H9 (cell line): ENCODE results near the gene AJAP1. TPM values are rescaled to one million over a fixed set of nuclear protein-coding genes. Genes with fewer than 3 reads are reported as not detected.

Experiments
- DNase-seq: peaks from one replicate; pipeline ENCODE4 v3.0.0-alpha.2; 2017
- H2AFZ ChIP-seq: one replicate; pipeline ENCODE4 v1.6.1; 2013; ENCODE audit warnings: mild to moderate bottlenecking, low read length, control low read depth, moderate library complexity
- H2AK5ac ChIP-seq: 2 replicates; pipeline ENCODE4 v1.6.1; 2013; ENCODE audit warnings: low read length, control low read depth, mixed read lengths; ENCODE audit not compliant: insufficient read length
- H2BK120ac ChIP-seq: one replicate; pipeline ENCODE4 v1.6.1; 2013; ENCODE audit warnings: low read depth, mild to moderate bottlenecking, low read length, control low read depth, inconsistent platforms; ENCODE audit not compliant: poor library complexity, severe bottlenecking
- H2BK12ac ChIP-seq: 2 replicates; pipeline ENCODE4 v1.6.1; 2013; ENCODE audit warnings: low read length, control low read depth, mixed read lengths, low read depth; ENCODE audit not compliant: insufficient read length
- H2BK15ac ChIP-seq: 2 replicates; pipeline ENCODE4 v1.6.1; 2013; ENCODE audit warnings: low read depth, low read length, control low read depth
- H2BK20ac ChIP-seq: one replicate; pipeline ENCODE4 v1.6.1; 2013; ENCODE audit warnings: low read depth, mild to moderate bottlenecking, low read length, control low read depth, inconsistent platforms; ENCODE audit not compliant: poor library complexity, severe bottlenecking
- H2BK5ac ChIP-seq: 2 replicates; pipeline ENCODE4 v1.6.1; 2013; ENCODE audit warnings: low read length, control low read depth, mixed read lengths; ENCODE audit not compliant: insufficient read length
- H3K14ac ChIP-seq: 2 replicates; pipeline ENCODE4 v1.6.1; 2013; ENCODE audit warnings: low read length, control low read depth; ENCODE audit not compliant: insufficient read depth
- H3K18ac ChIP-seq: 2 replicates; pipeline ENCODE4 v1.6.1; 2013; ENCODE audit warnings: low read depth, mild to moderate bottlenecking, mixed read lengths, low read length, control low read depth; ENCODE audit not compliant: insufficient read length
- H3K23ac ChIP-seq: 2 replicates; pipeline ENCODE4 v1.6.1; 2013; ENCODE audit warnings: low read length, control low read depth, mixed read lengths, low read depth; ENCODE audit not compliant: insufficient read length
- H3K23me2 ChIP-seq: 2 replicates; pipeline ENCODE4 v1.6.1; 2013; ENCODE audit warnings: low read depth, mild to moderate bottlenecking, mixed read lengths, low read length, control low read depth; ENCODE audit not compliant: insufficient read length, poor library complexity, severe bottlenecking
- H3K27ac ChIP-seq: 2 replicates; pipeline ENCODE4 v1.5.1; 2013; ENCODE audit warnings: low read length, control low read depth, mixed read lengths, low read depth; ENCODE audit not compliant: insufficient read length
- H3K27me3 ChIP-seq: 2 replicates; pipeline ENCODE4 v1.6.1; 2013; ENCODE audit warnings: low read length, control low read depth, inconsistent platforms; ENCODE audit not compliant: insufficient read depth
- H3K4ac ChIP-seq: 2 replicates; pipeline ENCODE4 v1.6.1; 2013; ENCODE audit warnings: low read depth, mild to moderate bottlenecking, control low read depth, inconsistent platforms, low read length, moderate library complexity
- H3K4me1 ChIP-seq: 2 replicates; pipeline ENCODE4 v1.6.1; 2013; ENCODE audit warnings: low read length, control low read depth, inconsistent platforms; ENCODE audit not compliant: insufficient read depth
- H3K4me2 ChIP-seq: 2 replicates; pipeline ENCODE4 v1.6.1; 2013; ENCODE audit warnings: low read length, control low read depth, mixed read lengths; ENCODE audit not compliant: insufficient read length, insufficient read depth
- H3K56ac ChIP-seq: 2 replicates; pipeline ENCODE4 v1.6.1; 2013; ENCODE audit warnings: low read depth, mild to moderate bottlenecking, mixed read lengths, low read length, control low read depth; ENCODE audit not compliant: insufficient read length
- H3K79me1 ChIP-seq: 2 replicates; pipeline ENCODE4 v1.6.1; 2013; ENCODE audit warnings: low read depth, mild to moderate bottlenecking, moderate library complexity, low read length, control low read depth, inconsistent platforms; ENCODE audit not compliant: insufficient read depth, poor library complexity, severe bottlenecking
- H3K79me2 ChIP-seq: 2 replicates; pipeline ENCODE4 v1.6.1; 2013; ENCODE audit warnings: low read length, control low read depth, inconsistent platforms; ENCODE audit not compliant: insufficient read depth
- H3K9ac ChIP-seq: 2 replicates; pipeline ENCODE4 v1.6.1; 2013; ENCODE audit warnings: low read length, control low read depth, mixed read lengths; ENCODE audit not compliant: insufficient read length; ENCODE audit errors: extremely low read depth
- H3K9me3 ChIP-seq: one replicate; pipeline ENCODE4 v1.6.1; 2013; ENCODE audit warnings: low read depth, low read length, inconsistent platforms; ENCODE audit not compliant: control insufficient read depth
- H3T11ph ChIP-seq: one replicate; pipeline ENCODE4 v1.6.1; 2013; ENCODE audit warnings: mild to moderate bottlenecking, low read length, control low read depth, inconsistent platforms
- H4K20me1 ChIP-seq: one replicate; pipeline ENCODE4 v1.6.1; 2013; ENCODE audit not compliant: control insufficient read depth, insufficient read length, insufficient read depth
- H4K5ac ChIP-seq: 2 replicates; pipeline ENCODE4 v1.6.1; 2013; ENCODE audit warnings: low read depth, mild to moderate bottlenecking, mixed read lengths, low read length, control low read depth; ENCODE audit not compliant: insufficient read length
- H4K8ac ChIP-seq: replicated peaks from 2 replicates; pipeline ENCODE4 v1.6.1; 2013; ENCODE audit warnings: low read length, control low read depth, mixed read lengths, low read depth; ENCODE audit not compliant: insufficient read length
- H4K91ac ChIP-seq: 2 replicates; pipeline ENCODE4 v1.6.1; 2013; ENCODE audit warnings: low read depth, mild to moderate bottlenecking, moderate library complexity, mixed read lengths, low read length, control low read depth; ENCODE audit not compliant: insufficient read length
- H3K27ac Mint-ChIP-seq, 3 experiments: 2 replicates in 2 of 3; 3 replicates in 1 of 3; pipeline ENCODE4 v1.8.0; 2020 to 2021; ENCODE audit warnings: mixed read lengths in 3 of 3, mild to moderate bottlenecking in 1 of 3, moderate library complexity in 1 of 3
- H3K27me3 Mint-ChIP-seq: 2 replicates; pipeline ENCODE4 v1.8.0; 2021; ENCODE audit warnings: low read depth, mild to moderate bottlenecking, moderate library complexity, mixed read lengths
- H3K36me3 Mint-ChIP-seq, 3 experiments: 2 replicates in 2 of 3; 3 replicates in 1 of 3; pipeline ENCODE4 v1.8.0; 2020 to 2021; ENCODE audit warnings: low read depth in 3 of 3, mixed read lengths in 3 of 3; ENCODE audit not compliant: insufficient read depth in 1 of 3
- H3K4me1 Mint-ChIP-seq, 2 experiments: 2 replicates each; pipeline ENCODE4 v1.8.0; 2020; ENCODE audit warnings: mixed read lengths in 2 of 2
- H3K4me3 Mint-ChIP-seq, 2 experiments: 2 replicates in 1 of 2; 3 replicates in 1 of 2; pipeline ENCODE4 v1.8.0; 2020 to 2021; ENCODE audit warnings: mild to moderate bottlenecking in 2 of 2, mixed read lengths in 2 of 2, moderate library complexity in 1 of 2
- H3K9me3 Mint-ChIP-seq, 2 experiments: 2 replicates in 1 of 2; 3 replicates in 1 of 2; pipeline ENCODE4 v1.8.0; 2020; ENCODE audit warnings: mild to moderate bottlenecking in 2 of 2, mixed read lengths in 2 of 2, moderate library complexity in 1 of 2
- CTCF ChIP-seq: fragments of 200-600 bp; sonication (generic); conservative IDR thresholded peaks from 3 replicates; pipeline ENCODE4 v1.8.0; 2021; ENCODE audit warnings: antibody characterized with exemption, mild to moderate bottlenecking
- WGBS: extraction: QIAGEN DNeasy Blood & Tissue Kit; methylation state at CpG from one replicate; pipeline ENCODE4 v1.1.7; 2013; ENCODE audit warnings: missing lambda C conversion rate, low lambda C conversion rate, mixed read lengths; ENCODE audit not compliant: insufficient read length; ENCODE audit errors: extremely low coverage; 5-methylcytosine and 5-hydroxymethylcytosine counted together
- total RNA-seq: library from RNA; stranded (reverse); gene quantifications from 2 replicates; pipeline ENCODE4 v1.2.1, GENCODE V29; 2021

Gene AJAP1
- total RNA-seq, 1 experiment from 2014 or later, result 8.6 TPM

GRCh38 chr1:4770713-4771112 is 116.3 kb downstream of the AJAP1 start:
- no peak overlapping the region for H3K14ac ChIP-seq
- no CpG with 5 or more reads among the region's 8 CpGs for WGBS
- Mint-ChIP-seq H3K4me3 (no peak overlapping the region), H3K27ac (no peak overlapping the region), H3K27me3 (peaks cover 3% of the 10 kb centered on the region), H3K36me3 (peaks cover 0 to 10% (median 0%) of the 10 kb centered on the region in 3 experiments; a peak in 2 of 7 replicates), H3K4me1 (peaks cover 6 to 9% of the 10 kb centered on the region in 2 experiments; a peak in 3 of 4 replicates), H3K9me3 (no peaks in the 10 kb centered on the region)
- H3K23me2 ChIP-seq, result no peaks in the 10 kb centered on the region
- H2BK15ac ChIP-seq, result no peak overlapping the region
- no peak overlapping the region for H3K23ac ChIP-seq
- no peaks in the 10 kb centered on the region for H4K20me1 ChIP-seq
- H3K4ac ChIP-seq, result no peak overlapping the region
- DNase-seq, result no peak
- H3K79me2 ChIP-seq, result no peaks in the 10 kb centered on the region
- no peak overlapping the region for H3K27ac ChIP-seq
- no peak for TF ChIP-seq CTCF
- no peak overlapping the region for H3K9ac ChIP-seq
- no peak overlapping the region for H2BK5ac ChIP-seq
- no peak overlapping the region for H3K4me2 ChIP-seq
- H3K18ac ChIP-seq, result no peak overlapping the region
- no peak overlapping the region for H4K8ac ChIP-seq
- H3K79me1 ChIP-seq, result no peaks in the 10 kb centered on the region
- no peak overlapping the region for H4K91ac ChIP-seq
- no peak overlapping the region for H2AFZ ChIP-seq
- no peak overlapping the region for H2BK120ac ChIP-seq
- no peak overlapping the region for H4K5ac ChIP-seq
- no peak overlapping the region for H2BK20ac ChIP-seq
- H2AK5ac ChIP-seq, result no peak overlapping the region
- no peak overlapping the region for H3T11ph ChIP-seq
- no peaks in the 10 kb centered on the region for H3K4me1 ChIP-seq
- no peaks in the 10 kb centered on the region for H3K9me3 ChIP-seq
- no peak overlapping the region for H3K56ac ChIP-seq
- no peaks in the 10 kb centered on the region for H3K27me3 ChIP-seq
- H2BK12ac ChIP-seq, result no peak overlapping the region
